H1 (cell line): ENCODE data around the gene EYA4. TPM values are rescaled to one million over a fixed set of nuclear protein-coding genes. Genes with fewer than 3 reads are reported as not detected.

Experiments used
- CBX5 ChIP-seq: fragments of 300-800, 300-1000 bp; sonication (generic); IDR thresholded peaks from 2 replicates; pipeline ENCODE4 v1.7.1; 2016; ENCODE audit warnings: antibody characterized with exemption, low read length, low read depth
- KDM4A ChIP-seq: IDR thresholded peaks from one replicate; pipeline ENCODE4 v1.7.1; 2012; ENCODE audit warnings: low read depth, mild to moderate bottlenecking, moderate library complexity, low read length, inconsistent platforms; ENCODE audit not compliant: severe bottlenecking
- NANOG ChIP-seq: IDR thresholded peaks from 2 replicates; pipeline ENCODE4 v1.6.1; 2011; ENCODE audit warnings: low read length, low read depth, mild to moderate bottlenecking, inconsistent platforms; ENCODE audit not compliant: insufficient read depth, poor library complexity, severe bottlenecking
- TAF1 ChIP-seq: IDR thresholded peaks from 2 replicates; pipeline ENCODE4 v1.6.1; 2011; ENCODE audit warnings: mild to moderate bottlenecking, low read depth, low read length
- TEAD4 ChIP-seq: IDR thresholded peaks from 2 replicates; pipeline ENCODE4 v1.6.1; 2012; ENCODE audit warnings: low read depth, low read length, inconsistent platforms, mixed read lengths
- USF2 ChIP-seq: IDR thresholded peaks from 2 replicates; pipeline ENCODE4 v1.6.1; 2011; ENCODE audit warnings: low read length, improper control_type of control experiment
- polyA plus RNA-seq, 7 experiments: library from polyadenylated mRNA; depleted of rRNA in 3 of 7; stranded (reverse) in 5 of 7; unstranded in 2 of 7; fragments of >200 nt in 5 of 7; fragments of 200-250 nt in 2 of 7; gene quantifications; 1 replicate in 5 of 7; 2 replicates in 1 of 7; 4 replicates in 1 of 7; pipeline versions ENCODE4 v1.2.1 to v1.2.3, GENCODE V29; 2011 to 2013; ENCODE audit warnings: missing spikeins in 2 of 7, mixed read lengths in 2 of 7
- total RNA-seq: library from RNA; stranded (reverse); fragmentation: NEBNext Ultra II Directional; extraction: Animal tissue kit (Norgen Biotek cat#: 25700); gene quantifications from 2 replicates; pipeline ENCODE4 v1.2.1, GENCODE V29; 2021

Gene EYA4
- total and polyA plus RNA-seq, 2 of the 8 experiments (the other 6 are each of a cell fraction or from before 2014, with no cell fraction given) = 0.06 to 0.17 TPM

DNA sequence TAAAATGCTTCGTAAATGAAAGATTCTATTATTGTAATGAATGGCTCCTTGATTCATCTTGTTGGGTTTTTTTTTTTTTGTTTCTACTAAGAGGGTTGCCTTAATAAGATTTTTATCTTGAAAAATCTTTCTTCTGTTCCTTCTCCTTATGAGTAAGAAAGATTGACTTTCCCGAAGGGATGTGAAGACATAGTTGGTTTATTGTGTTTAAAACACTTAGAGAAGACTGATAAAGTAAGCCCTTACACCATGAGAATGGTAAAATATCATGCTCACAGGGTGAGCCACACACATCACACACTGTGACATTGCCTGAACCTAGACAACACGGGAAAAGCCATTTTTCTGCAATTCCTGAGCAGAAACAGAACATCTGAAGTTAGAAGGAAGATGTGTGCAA lies 330.5 kb downstream of the EYA4 start (continued):
- no peak for TF ChIP-seq CBX5
- no peak for TF ChIP-seq USF2
- no peak for TF ChIP-seq NANOG
- TF ChIP-seq TAF1 = no peak
- no peak for TF ChIP-seq KDM4A
- no peak for TF ChIP-seq TEAD4
